Urothelium cell line (cell line): ENCODE results near the gene CD300LF.

Source experiments
- DNase-seq: peaks from one replicate; pipeline ENCODE4 v3.0.0; 2011; ENCODE audit warnings: low spot score, mixed read lengths
- FAIRE-seq: peaks from 2 replicates; lab custom pipeline; 2011; peaks lifted over from hg19 to GRCh38; lab: Jason Lieb, UNC

Gene CD300LF

GRCh38 chr17:74746376-74746775 lies 33.7 kb upstream of the CD300LF start:
- DNase-seq (no peak), FAIRE-seq (no peak)

DNA sequence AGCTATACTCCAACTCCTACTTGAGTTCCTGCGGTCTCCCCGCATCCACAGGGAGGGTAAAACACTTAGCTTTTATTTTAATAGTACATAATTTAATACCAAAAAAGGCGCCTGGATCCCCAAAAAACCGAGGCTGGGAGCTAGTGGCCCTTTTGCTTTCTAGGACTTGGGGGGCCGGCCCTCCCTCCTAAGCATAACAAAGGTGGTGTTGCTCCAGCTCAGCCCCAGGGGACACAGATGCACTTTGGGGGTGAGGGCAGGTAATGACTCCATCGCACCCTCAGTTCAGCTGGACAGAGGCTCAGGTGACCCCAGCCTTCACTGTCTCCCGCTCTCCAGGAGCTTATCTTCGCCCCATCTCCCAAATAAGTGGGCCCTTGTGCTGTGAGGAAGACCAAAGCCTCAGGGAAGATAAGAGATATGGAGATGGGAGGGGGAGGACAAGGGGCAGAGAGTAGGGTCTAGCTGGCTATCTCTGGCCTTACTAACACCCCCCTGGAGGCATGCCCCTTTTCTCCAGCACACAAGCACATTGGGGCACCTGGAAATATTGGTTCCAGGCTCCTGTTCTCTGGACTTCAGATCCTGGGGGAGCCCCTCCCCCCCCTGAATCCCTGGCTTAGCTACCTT lies 32.9 kb upstream of the CD300LF start:
- no peak for FAIRE-seq
- no peak for DNase-seq

GRCh38 chr17:74744714-74745547 lies 32.2 kb upstream of the CD300LF start:
- peak; percentile 86 for DNase-seq
- FAIRE-seq: peak; percentile 79

- no peak for DNase-seq
- FAIRE-seq: no peak
These were observed 31.6 kb upstream of the CD300LF start for GRCh38 chr17:74744349-74744713.

DNA sequence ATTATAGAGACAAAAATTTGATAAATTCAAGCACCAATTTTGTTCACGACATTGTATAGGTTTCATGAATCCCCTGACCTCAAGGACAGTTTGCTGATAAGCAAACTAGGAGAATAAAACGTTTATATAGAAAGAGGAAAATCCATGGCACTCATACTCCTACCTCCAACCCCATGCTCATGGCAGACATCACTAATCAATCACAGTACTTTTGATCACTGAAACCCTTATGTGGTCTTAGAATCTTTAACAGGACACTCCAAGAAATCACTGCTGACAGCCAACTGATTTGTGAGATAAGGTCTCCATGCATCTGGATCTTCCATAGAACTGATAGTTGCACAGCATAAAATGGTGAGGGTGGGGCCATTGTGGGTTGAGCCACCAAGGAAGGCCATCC lies 31.0 kb upstream of the CD300LF start:
- no peak for DNase-seq
- FAIRE-seq: no peak

- no peak for FAIRE-seq
- DNase-seq: no peak
These were observed 30.3 kb upstream of the CD300LF start for GRCh38 chr17:74742978-74743545.

- FAIRE-seq: no peak
- no peak for DNase-seq
These were observed 29.4 kb upstream of the CD300LF start for GRCh38 chr17:74742153-74742515.

DNA sequence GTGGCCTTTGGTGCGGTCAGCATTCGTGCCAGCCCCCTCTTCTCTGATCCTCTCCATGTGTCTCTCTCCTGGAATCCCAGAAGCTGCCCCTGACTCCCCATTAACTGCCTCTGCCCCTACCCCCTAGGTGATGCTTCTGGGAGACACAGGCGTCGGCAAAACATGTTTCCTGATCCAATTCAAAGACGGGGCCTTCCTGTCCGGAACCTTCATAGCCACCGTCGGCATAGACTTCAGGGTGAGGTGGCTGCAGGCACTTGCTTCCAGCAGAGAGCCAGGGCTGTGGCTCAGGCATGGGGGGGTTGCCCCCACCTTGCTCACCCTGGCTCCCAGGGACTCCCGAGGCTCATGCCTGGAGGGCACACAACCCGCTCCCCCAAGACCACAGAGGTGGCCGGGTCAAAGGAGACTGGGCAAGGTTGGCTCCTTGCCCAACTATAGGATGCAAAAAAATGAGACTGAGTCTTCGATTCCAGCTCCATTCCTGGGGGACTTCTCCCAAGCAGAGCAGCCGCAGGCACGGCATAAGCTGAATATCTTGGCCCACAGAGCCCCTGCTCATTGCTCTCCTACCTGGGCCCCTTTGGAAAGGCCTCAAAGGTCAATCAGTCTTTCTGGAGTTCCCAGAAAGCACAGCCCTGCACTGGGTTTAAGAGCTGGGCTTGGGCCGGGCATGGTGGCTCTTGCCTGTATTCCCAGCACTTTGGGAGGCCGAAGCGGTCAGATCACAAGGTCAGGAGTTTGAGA lies 28.1 kb upstream of the CD300LF start:
- DNase-seq (no peak), FAIRE-seq (no peak)

GRCh38 chr17:74740173-74740572 lies 27.4 kb upstream of the CD300LF start:
- no peak for FAIRE-seq
- DNase-seq: no peak

- DNase-seq (no peak), FAIRE-seq (no peak)
These were observed 26.6 kb upstream of the CD300LF start for GRCh38 chr17:74739227-74739831.

- DNase-seq (no peak), FAIRE-seq (peak; percentile 59)
These were observed 25.6 kb upstream of the CD300LF start for GRCh38 chr17:74738051-74738996.

DNA sequence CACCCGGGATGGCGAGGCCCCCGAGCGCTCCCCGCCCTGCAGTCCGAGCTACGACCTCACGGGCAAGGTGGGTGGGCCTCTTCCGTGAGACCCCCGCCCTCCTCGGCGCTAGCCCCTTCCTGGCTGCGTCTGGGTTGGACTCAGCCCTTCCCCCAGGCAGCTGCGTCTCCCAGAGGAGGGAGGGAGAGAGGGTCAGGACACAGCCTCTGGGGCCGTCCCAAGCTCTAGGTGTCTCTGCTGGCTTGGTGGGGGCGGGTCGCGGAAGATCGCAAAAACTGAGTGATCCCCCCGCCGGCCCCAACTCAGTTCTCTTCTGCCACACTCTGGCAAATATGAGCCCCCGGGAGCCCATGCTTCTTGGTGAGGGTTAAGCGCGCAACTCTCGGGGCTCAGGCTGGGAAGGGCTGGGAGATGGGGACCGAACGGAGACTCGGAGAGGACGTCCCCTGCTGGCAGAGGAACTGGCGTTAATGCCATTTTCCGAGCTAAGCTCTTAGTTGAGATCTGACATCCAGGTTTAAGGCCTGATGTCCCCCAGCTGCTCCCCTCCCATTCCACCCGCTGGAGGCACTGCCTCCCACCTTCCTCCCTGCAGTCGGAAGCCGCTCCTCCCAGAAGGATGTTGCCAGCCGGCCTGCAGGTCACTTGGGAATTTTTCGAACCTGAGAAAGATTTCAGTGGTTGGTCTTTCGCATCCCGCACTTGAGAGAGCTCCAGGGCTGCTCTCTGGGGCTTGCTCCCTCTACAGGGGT lies 24.8 kb upstream of the CD300LF start:
- peak; percentile 62 for DNase-seq
- no peak for FAIRE-seq

GRCh38 chr17:74736513-74737298 lies 24.0 kb upstream of the CD300LF start, which contains the start of gene RAB37:
Gene RAB37 (plus strand): TSS chr17:74737256. CDS start chr17:74737273, 17 bp downstream.
- DNase-seq (no peak), FAIRE-seq (no peak)

GRCh38 chr17:74734256-74734655 lies 21.5 kb upstream of the CD300LF start:
- FAIRE-seq (no peak), DNase-seq (no peak)

DNA sequence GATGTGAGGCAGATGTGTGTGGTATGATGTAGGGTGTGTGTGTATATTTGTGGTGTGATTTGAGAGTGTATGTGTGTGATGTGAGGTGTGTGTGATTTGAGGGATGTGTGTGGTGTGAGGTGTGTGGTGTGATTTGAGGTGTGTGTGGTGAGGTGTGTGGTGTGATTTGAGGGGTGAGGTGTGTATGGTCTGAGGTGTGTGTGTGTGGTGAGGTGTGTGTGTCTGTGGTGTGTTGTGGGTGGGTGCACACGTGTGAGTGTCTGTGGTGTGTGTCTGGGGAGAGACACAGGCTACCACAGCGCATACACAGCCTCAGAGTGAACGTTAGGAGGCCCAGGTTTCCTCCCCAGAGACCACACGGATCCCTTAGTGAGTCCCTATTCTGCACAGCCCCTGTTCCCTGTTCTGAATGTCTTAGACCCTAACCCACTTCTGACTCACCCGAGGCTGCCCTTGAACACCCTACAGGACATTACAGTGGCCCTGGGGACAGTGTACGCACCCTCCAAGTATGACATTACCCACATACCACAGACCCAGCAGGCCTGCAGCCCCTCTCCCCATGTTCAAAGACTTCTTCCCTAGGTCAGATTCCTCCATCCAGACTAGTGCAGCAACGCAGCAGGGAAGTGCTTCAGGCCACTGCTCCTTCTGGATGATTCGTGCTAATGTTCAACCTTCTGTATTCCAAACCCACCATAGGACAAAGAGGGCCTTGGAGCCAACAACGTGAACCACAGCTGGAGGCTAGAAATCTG lies 20.8 kb upstream of the CD300LF start:
- peak; percentile 100 for FAIRE-seq
- no peak for DNase-seq

DNA sequence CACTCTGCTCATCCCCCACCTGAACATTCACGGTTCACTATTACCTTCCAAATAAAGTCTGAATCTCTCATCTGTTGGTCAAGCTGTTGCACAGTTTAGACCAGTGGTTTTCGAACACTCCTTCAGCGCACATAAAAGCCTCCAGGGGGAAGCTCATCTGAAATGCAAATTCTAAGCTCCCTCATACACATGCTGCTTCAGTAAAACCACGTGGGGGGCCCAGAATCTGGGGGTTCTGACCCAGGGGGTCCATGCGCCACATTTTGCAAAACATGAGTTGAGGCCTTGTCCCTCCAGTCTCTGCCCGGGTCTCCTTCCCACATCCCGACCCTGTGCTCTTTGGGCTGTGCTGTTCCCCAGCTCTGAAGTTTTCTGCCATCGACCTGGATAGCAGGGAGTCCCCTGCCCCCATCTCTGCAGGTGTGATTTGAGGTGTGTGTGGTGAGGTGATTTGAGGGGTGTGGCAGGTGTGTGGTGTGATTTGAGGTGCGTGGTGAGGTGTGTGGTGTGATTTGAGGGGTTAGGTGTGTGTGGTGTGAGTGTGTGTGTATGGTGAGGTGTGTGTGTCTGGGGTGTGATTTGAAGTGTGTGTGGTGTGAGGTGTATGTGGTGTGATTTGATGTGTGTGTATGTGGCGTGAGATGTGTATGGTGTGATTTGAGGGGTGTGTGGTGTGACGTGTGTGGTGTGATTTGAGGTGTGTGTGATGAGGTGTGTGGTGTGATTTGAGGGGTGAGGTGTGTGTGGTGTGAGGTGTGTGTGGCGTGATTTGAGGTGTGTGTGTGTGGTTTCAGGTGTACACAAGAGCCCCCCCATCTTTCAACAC lies 19.5 kb upstream of the CD300LF start:
- DNase-seq (no peak), FAIRE-seq (no peak)

DNA sequence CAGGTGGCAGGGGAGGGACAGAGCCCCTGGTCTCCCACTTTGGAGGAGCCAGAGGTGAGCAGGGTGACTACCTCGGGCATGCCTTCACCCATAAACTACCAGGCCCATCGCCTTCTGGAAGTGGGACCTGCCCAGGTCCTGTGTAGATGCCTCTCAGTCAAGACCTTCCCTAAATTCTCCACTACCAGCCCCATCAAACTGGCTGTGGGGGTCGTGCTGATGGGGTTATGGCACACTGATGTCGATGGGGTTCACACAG lies 18.6 kb upstream of the CD300LF start:
- FAIRE-seq: no peak
- no peak for DNase-seq
